Testis (tissue), 3 donors: ENCODE measurements around the gene KIF1C. TPM values are rescaled to one million over a fixed set of nuclear protein-coding genes. Genes with fewer than 3 reads are reported as not detected.

Source experiments
- DNase-seq: peaks from one replicate; pipeline ENCODE4 v3.0.0-alpha.2; 2019
- H3K27ac ChIP-seq, 2 donors: fragments of 200-600 bp; sonication (generic); one replicate each; pipeline ENCODE4 v1.5.1; 2019
- H3K27me3 ChIP-seq: fragments of 200-600 bp; sonication (generic); one replicate; pipeline ENCODE4 v1.5.1; 2019
- H3K36me3 ChIP-seq: fragments of 200-600 bp; sonication (generic); one replicate; pipeline ENCODE4 v1.5.1; 2017; ENCODE audit warnings: low read depth; ENCODE audit errors: missing control alignments
- H3K4me1 ChIP-seq: fragments of 200-600 bp; sonication (generic); one replicate; pipeline ENCODE4 v1.5.1; 2019
- H3K4me3 ChIP-seq, 2 donors: fragments of 200-600 bp; sonication (generic); one replicate each; pipeline ENCODE4 v1.5.1; 2017 to 2019
- H3K9me3 ChIP-seq: fragments of 200-600 bp; sonication (generic); one replicate; pipeline ENCODE4 v1.5.1; 2017
- POLR2A ChIP-seq: fragments of 450-650 bp; IDR thresholded peaks from one replicate; pipeline ENCODE4 v1.6.1; 2017; ENCODE audit warnings: antibody characterized with exemption, mild to moderate bottlenecking, moderate library complexity
- WGBS, 2 donors: methylation state at CpG; one replicate each; pipeline ENCODE4 v1.1.5; 2018; 5-methylcytosine and 5-hydroxymethylcytosine counted together
- intact Hi-C: fragments of 100-400 bp; cut with DNase I; formaldehyde crosslinking; loops from one replicate; pipeline ENCODE4 v1.15.1; 2023; ENCODE audit warnings: low total_unique reads
- polyA plus RNA-seq: library from polyadenylated mRNA; stranded (reverse); fragments of 350-450 nt; fragmentation: Illumina TruSeq; extraction: RNeasy Lipid Tissue Mini Kit (QIAGEN cat#74804); gene quantifications from one replicate; pipeline ENCODE4 v1.2.3, GENCODE V29; 2014; ENCODE audit warnings: low read depth, low replicate concordance; ENCODE audit not compliant: insufficient read depth
- total RNA-seq, 2 donors: library from RNA; depleted of rRNA; stranded (reverse); fragments of >200 nt; gene quantifications; one replicate each; pipeline ENCODE4 v1.2.3, GENCODE V29; 2016
- TF ChIP-seq, protein P1 (sequence below), 3 experiments: fragments of 450-650 bp in 2 of 3; fragments of 200-600 bp in 1 of 3; sonication (generic) in 1 of 3; IDR thresholded peaks; one replicate each; pipeline ENCODE4 v1.5.1; 2016 to 2019; ENCODE audit warnings: antibody characterized with exemption in 3 of 3, mild to moderate bottlenecking in 2 of 3, moderate library complexity in 1 of 3

The KIF1C gene
- total and polyA plus RNA-seq, 3 donors from 2014 or later = 51.1 to 79.9 (median 54.1) TPM

DNA sequence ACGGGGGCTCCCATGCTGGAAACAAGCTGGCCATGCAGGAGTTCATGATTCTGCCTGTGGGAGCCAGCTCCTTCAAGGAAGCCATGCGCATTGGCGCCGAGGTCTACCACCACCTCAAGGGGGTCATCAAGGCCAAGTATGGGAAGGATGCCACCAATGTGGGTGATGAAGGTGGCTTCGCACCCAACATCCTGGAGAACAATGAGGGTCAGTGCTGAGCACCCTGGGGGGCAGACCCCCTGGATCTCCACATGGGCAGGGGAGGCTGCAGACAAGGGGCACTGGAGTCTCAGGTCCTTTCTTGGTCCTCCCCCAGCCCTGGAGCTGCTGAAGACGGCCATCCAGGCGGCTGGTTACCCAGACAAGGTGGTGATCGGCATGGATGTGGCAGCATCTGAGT is 42.7 kb upstream of the KIF1C start:
- Histone ChIP-seq H3K27me3 (no peaks in the 10 kb centered on the region), H3K9me3 (no peaks in the 10 kb centered on the region), H3K27ac (no peak overlapping the region), H3K4me1 (no peaks in the 10 kb centered on the region), H3K36me3 (no peaks in the 10 kb centered on the region), H3K4me3 (no peak overlapping the region)
- TF ChIP-seq, protein P1, sequence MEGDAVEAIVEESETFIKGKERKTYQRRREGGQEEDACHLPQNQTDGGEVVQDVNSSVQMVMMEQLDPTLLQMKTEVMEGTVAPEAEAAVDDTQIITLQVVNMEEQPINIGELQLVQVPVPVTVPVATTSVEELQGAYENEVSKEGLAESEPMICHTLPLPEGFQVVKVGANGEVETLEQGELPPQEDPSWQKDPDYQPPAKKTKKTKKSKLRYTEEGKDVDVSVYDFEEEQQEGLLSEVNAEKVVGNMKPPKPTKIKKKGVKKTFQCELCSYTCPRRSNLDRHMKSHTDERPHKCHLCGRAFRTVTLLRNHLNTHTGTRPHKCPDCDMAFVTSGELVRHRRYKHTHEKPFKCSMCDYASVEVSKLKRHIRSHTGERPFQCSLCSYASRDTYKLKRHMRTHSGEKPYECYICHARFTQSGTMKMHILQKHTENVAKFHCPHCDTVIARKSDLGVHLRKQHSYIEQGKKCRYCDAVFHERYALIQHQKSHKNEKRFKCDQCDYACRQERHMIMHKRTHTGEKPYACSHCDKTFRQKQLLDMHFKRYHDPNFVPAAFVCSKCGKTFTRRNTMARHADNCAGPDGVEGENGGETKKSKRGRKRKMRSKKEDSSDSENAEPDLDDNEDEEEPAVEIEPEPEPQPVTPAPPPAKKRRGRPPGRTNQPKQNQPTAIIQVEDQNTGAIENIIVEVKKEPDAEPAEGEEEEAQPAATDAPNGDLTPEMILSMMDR (IDR thresholded peaks at IDR 0.05) = no peak
- TF ChIP-seq POLR2A = no peak
- DNase-seq = no peak
- 82 to 97% methylated on average over 5 to 6 of the region's 8 CpGs for WGBS, 2 donors
- intact Hi-C loops = no loop called here

DNA sequence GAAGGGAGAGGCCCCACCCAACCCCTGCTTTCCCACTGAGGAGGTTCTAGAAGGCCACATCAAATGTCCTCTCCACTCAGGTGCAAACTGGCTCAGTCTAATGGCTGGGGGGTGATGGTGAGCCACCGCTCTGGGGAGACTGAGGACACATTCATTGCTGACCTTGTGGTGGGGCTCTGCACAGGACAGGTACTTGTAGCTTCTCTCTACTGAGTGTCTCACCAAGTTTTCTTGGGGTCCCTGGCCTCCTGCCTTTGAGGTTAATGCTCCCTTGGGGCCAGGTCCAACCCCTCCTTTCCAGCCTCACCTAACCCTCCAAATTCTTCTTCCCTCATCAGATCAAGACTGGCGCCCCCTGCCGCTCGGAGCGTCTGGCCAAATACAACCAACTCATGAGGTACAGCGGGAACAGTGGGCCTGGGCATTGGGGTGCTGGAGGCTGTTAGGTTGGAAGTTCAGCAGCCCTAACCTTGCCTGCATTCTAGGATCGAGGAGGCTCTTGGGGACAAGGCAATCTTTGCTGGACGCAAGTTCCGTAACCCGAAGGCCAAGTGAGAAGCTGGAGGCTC is 41.2 kb upstream of the KIF1C start:
- no peaks in the 10 kb centered on the region for H3K36me3 ChIP-seq
- no peaks in the 10 kb centered on the region for H3K27me3 ChIP-seq
- TF ChIP-seq, protein P1 (IDR thresholded peaks at IDR 0.05) = no peak
- no peak for TF ChIP-seq POLR2A
- no peak overlapping the region for H3K27ac ChIP-seq
- no peak for DNase-seq
- no peak overlapping the region for H3K4me3 ChIP-seq
- no peaks in the 10 kb centered on the region for H3K9me3 ChIP-seq
- WGBS, 2 donors = 81 to 89% methylated on average over 7 to 10 of the region's 10 CpGs
- intact Hi-C loops = no loop called here
- no peaks in the 10 kb centered on the region for H3K4me1 ChIP-seq

DNA sequence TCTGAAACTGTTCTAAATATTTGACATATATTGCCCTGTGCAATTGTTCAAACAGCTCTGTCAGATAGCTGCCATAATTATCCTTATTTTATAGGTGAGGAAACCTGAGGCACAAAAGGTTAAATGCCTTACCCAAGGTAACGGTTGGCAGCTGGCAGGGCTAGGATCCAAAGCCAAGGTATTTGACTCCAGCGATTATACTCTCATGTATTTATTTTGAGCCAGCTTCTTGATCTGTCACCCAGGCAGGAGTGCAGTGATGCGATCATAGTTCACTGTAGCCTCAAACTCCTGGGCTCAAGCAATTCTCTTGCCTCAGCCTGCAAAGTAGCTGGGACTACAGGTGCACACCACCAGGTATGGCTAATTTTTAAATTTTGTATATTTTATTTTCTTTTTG is 39.6 kb upstream of the KIF1C start:
- no peak overlapping the region for H3K27ac ChIP-seq
- H3K4me3 ChIP-seq = no peak overlapping the region
- DNase-seq = no peak
- no peaks in the 10 kb centered on the region for H3K27me3 ChIP-seq
- H3K36me3 ChIP-seq = no peaks in the 10 kb centered on the region
- no peaks in the 10 kb centered on the region for H3K9me3 ChIP-seq
- 75 to 90% methylated on average over 3 of the region's 3 CpGs for WGBS, 2 donors
- TF ChIP-seq, protein P1 (IDR thresholded peaks at IDR 0.05) = no peak
- no peak for TF ChIP-seq POLR2A
- intact Hi-C loops = no loop called here
- no peaks in the 10 kb centered on the region for H3K4me1 ChIP-seq

DNA sequence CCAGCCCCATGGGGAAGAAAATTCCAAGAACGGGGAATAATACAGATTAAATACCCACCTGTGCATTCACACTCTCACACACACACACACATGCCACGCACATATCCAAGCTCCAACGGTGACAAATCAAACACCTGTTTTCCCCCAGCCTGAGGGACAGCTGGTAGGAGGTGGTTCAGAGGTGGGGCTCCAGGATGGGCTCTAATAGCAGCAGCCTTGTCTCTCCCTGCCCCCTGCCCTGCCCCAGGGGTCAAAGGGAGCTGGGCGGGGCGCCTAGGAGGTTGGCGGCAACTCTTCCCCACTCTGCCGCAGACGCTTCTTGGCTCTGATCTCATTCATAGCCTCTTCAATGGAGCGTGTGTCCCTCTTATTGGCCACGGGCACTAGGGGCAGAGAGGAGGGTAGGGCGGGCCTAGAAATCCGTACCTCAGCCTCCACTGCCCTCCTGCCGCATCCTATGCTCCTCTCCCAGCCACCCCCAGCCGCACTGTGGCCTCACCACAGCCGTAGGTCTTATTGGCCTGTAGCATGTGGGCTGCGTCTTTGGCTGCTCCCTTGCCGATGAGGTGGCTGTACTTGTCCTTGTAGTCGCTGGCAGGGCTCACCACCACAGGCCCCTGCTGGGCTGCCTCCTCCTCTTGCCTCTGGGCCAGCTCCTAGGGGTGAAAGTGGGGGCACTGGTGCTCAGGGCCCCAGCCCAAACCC is 38.3 kb upstream of the KIF1C start:
- WGBS, 2 donors = 87 to 88% methylated on average over 18 of the region's 18 CpGs

More for the DNA sequence above, 38.3 kb upstream of the KIF1C start:
- Histone ChIP-seq H3K36me3 (no peaks in the 10 kb centered on the region), H3K27me3 (no peaks in the 10 kb centered on the region), H3K27ac (no peak overlapping the region), H3K9me3 (no peaks in the 10 kb centered on the region), H3K4me3 (no peak overlapping the region), H3K4me1 (no peaks in the 10 kb centered on the region)
- no peak for DNase-seq
- TF ChIP-seq POLR2A = no peak
- TF ChIP-seq, protein P1 (IDR thresholded peaks at IDR 0.05) = no peak
- intact Hi-C loops = no loop called here
